OCI-LY1 (cell line): ENCODE data around the gene SERPIND1.

Experiments used
- H2AFZ ChIP-seq: fragments of 200-600 bp; sonication (generic), shearing (Covaris generic); 2 replicates; pipeline ENCODE4 v1.6.0; 2014; ENCODE audit warnings: antibody characterized with exemption, mild to moderate bottlenecking, low read length
- H3F3A ChIP-seq: fragments of 200-600 bp; sonication (generic), shearing (Covaris generic); 2 replicates; pipeline ENCODE4 v1.6.0; 2014; ENCODE audit warnings: mild to moderate bottlenecking, antibody characterized with exemption, low read length, moderate library complexity; ENCODE audit not compliant: insufficient read depth
- H3K27ac ChIP-seq: fragments of 200-600 bp; sonication (generic); 2 replicates; pipeline ENCODE4 v1.5.1; 2014; ENCODE audit warnings: low read length, mixed run types, mild to moderate bottlenecking, low read depth; ENCODE audit not compliant: poor library complexity, severe bottlenecking
- H3K27me3 ChIP-seq: fragments of 200-600 bp; sonication (generic); 2 replicates; pipeline ENCODE4 v1.6.0; 2014; ENCODE audit warnings: antibody characterized with exemption, mild to moderate bottlenecking, low read length, moderate library complexity; ENCODE audit not compliant: insufficient read depth
- H3K36me3 ChIP-seq: fragments of 200-600 bp; sonication (generic); 2 replicates; pipeline ENCODE4 v1.6.1; 2014; ENCODE audit warnings: mild to moderate bottlenecking, antibody characterized with exemption, low read length, moderate library complexity, mixed read lengths; ENCODE audit not compliant: insufficient read depth
- H3K4me1 ChIP-seq: fragments of 200-600 bp; sonication (generic); 2 replicates; pipeline ENCODE4 v1.5.1; 2014; ENCODE audit warnings: mild to moderate bottlenecking, low read length, moderate library complexity; ENCODE audit not compliant: insufficient read depth, severe bottlenecking
- H3K4me2 ChIP-seq: fragments of 200-600 bp; sonication (generic), shearing (Covaris generic); 2 replicates; pipeline ENCODE4 v1.6.1; 2014; ENCODE audit warnings: low read length
- H3K4me3 ChIP-seq: fragments of 200-600 bp; sonication (generic); 2 replicates; pipeline ENCODE4 v1.5.1; 2014; ENCODE audit warnings: low read length, low read depth, mild to moderate bottlenecking, mixed read lengths; ENCODE audit not compliant: poor library complexity, severe bottlenecking
- H3K79me2 ChIP-seq: fragments of 200-600 bp; shearing (Covaris generic); 2 replicates; pipeline ENCODE4 v1.6.1; 2016; ENCODE audit warnings: mixed run types, low read length, mixed read lengths; ENCODE audit not compliant: insufficient read depth
- H3K9ac ChIP-seq: fragments of 200-600 bp; sonication (generic), shearing (Covaris generic); 2 replicates; pipeline ENCODE4 v1.6.1; 2014; ENCODE audit warnings: mild to moderate bottlenecking, low read length, mixed read lengths
- H3K9me2 ChIP-seq: fragments of 200-600 bp; sonication (generic), shearing (Covaris generic); 2 replicates; pipeline ENCODE4 v1.6.1; 2014; ENCODE audit warnings: low read depth, mild to moderate bottlenecking, low read length, mixed read lengths
- H3K9me3 ChIP-seq: fragments of 200-600 bp; shearing (Covaris generic); 2 replicates; pipeline ENCODE4 v1.6.1; 2014; ENCODE audit warnings: low read length, mixed read lengths
- H4K20me1 ChIP-seq: fragments of 200-600 bp; sonication (generic), shearing (Covaris generic); 2 replicates; pipeline ENCODE4 v1.6.0; 2016; ENCODE audit warnings: mild to moderate bottlenecking, low read length; ENCODE audit not compliant: insufficient read depth
- CTCF ChIP-seq: fragments of 200-600 bp; sonication (generic), shearing (Covaris generic); IDR thresholded peaks from 2 replicates; pipeline ENCODE4 v1.5.1; 2017; ENCODE audit warnings: mild to moderate bottlenecking, antibody characterized with exemption, low read length, moderate library complexity, mixed read lengths
- EZH2 ChIP-seq: fragments of 200-600 bp; sonication (generic), shearing (Covaris generic); IDR thresholded peaks from 2 replicates; pipeline ENCODE4 v1.8.0; 2017; ENCODE audit warnings: borderline replicate concordance, mixed run types, mild to moderate bottlenecking, antibody characterized with exemption, low read length, moderate library complexity, mixed read lengths

Gene SERPIND1

GRCh38 chr22:20782596-20783299 is 8.8 kb downstream of the SERPIND1 start:
- TF ChIP-seq EZH2, result no peak
- TF ChIP-seq CTCF, result no peak
- H3K27ac ChIP-seq, result no peak overlapping the region
- no peaks in the 10 kb centered on the region for H4K20me1 ChIP-seq
- H3K9me3 ChIP-seq, result no peaks in the 10 kb centered on the region
- no peak overlapping the region for H3K9ac ChIP-seq
- H3K36me3 ChIP-seq, result peaks cover 33% of the 10 kb centered on the region; the same call in 1 of the 2 replicates
- no peaks in the 10 kb centered on the region for H3K9me2 ChIP-seq
- no peak overlapping the region for H3K4me3 ChIP-seq
- H2AFZ ChIP-seq, result no peak overlapping the region
- no peak overlapping the region for H3K4me2 ChIP-seq
- H3K79me2 ChIP-seq, result no peaks in the 10 kb centered on the region
- no peaks in the 10 kb centered on the region for H3K27me3 ChIP-seq
- H3K4me1 ChIP-seq, result peaks cover 7% of the 10 kb centered on the region
- no peaks in the 10 kb centered on the region for H3F3A ChIP-seq

- Histone ChIP-seq H3K4me1 (peaks cover 7% of the 10 kb centered on the region), H3K79me2 (no peaks in the 10 kb centered on the region), H3K4me2 (no peak overlapping the region), H4K20me1 (no peaks in the 10 kb centered on the region), H3K27ac (no peak overlapping the region), H2AFZ (no peak overlapping the region), H3K36me3 (peaks cover 36% of the 10 kb centered on the region; the same call in 1 of the 2 replicates), H3K9me2 (no peaks in the 10 kb centered on the region), H3K27me3 (no peaks in the 10 kb centered on the region), H3K9me3 (no peaks in the 10 kb centered on the region), H3K4me3 (no peak overlapping the region), H3F3A (no peaks in the 10 kb centered on the region), H3K9ac (no peak overlapping the region)
- TF ChIP-seq CTCF, result no peak
- no peak for TF ChIP-seq EZH2
Observed at GRCh38 chr22:20783300-20783673, 9.4 kb downstream of the SERPIND1 start.

GRCh38 chr22:20783844-20784723 is 10.2 kb downstream of the SERPIND1 start:
- Histone ChIP-seq H3K4me3 (no peak overlapping the region), H3K27ac (no peak overlapping the region), H3K9me3 (no peaks in the 10 kb centered on the region), H3K9me2 (no peaks in the 10 kb centered on the region), H3K4me2 (peak overlapping the region; percentile 6; the same call in 1 of the 2 replicates), H2AFZ (no peak overlapping the region), H3K36me3 (peaks cover 36% of the 10 kb centered on the region; the same call in 1 of the 2 replicates), H4K20me1 (no peaks in the 10 kb centered on the region), H3K27me3 (no peaks in the 10 kb centered on the region), H3K9ac (no peak overlapping the region), H3K4me1 (peaks cover 7% of the 10 kb centered on the region), H3K79me2 (no peaks in the 10 kb centered on the region), H3F3A (no peaks in the 10 kb centered on the region)
- TF ChIP-seq EZH2 (no peak), CTCF (peak; percentile 83)
